ENCODE results near the gene TXNL4A. TPM values are rescaled to one million over a fixed set of nuclear protein-coding genes. Genes with fewer than 3 reads are reported as not detected.
A peak's percentile ranks its signal among the peaks of the same experiment; 100 is the strongest.

The TXNL4A gene
- total and polyA plus RNA-seq, 4 donors: 29.9 to 101 (median 85.2) TPM

DNA sequence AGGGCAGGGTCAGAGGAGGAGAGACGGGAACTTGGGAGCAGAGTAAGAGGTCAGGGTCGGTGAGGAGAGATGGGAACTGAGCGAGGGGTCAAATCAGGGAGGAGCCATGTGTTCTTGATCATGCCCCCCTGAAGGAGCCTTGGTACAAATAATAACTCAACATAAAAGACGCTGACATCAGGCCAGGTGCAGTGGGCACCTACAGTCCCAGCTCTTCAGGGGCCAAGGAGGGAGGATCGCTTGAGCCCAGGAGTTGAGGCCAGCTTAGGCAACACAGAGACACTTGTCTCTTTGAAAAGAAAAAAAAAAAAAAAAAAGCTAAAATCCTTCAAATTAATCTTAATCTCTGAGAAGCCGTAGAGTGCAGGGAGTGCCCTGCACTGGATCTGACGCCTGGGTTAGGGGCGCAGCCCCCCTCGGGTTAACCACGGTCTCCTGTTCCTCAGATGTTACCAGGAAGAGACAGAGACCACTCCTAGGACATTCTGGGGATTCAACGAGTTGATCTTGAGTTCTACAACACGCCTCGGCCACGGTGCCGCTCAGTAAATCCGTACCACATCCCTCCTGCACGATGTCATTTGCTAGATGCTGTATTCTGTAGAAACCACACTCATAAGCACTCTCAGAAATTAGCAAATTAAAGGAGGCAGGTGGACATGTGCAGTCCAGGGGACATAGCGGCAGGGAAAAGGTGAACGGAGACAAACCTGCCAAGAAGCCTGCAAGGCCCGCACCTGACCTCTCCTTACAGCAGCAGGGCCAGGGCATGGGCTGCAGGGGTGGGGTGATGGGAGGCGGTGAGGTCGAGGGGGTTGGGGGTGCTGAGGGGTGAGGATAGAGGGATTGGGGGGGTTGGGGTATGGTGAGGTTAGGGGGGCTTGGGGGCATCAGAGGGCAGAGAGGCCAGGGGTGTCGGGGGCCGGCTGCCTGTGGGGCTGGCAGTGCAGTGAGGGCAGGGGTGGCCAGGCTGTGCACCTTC is 66.1 kb downstream of the TXNL4A start:
- no peaks in the 10 kb centered on the region for H3K27me3 ChIP-seq (ENCODE audit: control insufficient read depth in 3 of 3, insufficient read depth in 3 of 3, low read length in 2 of 3)
- H3K27ac ChIP-seq (ENCODE audit: low read depth in 1 of 2, low read length in 1 of 2): no peak overlapping the region
- 96% methylated on average over 24 of the region's 24 CpGs for WGBS, 2 donors
- H3K4me1 ChIP-seq (ENCODE audit: control insufficient read depth in 5 of 5, insufficient read depth in 5 of 5, low read length in 5 of 5): peaks cover 0 to 8% (median 0%) of the 10 kb centered on the region in 5 donors
- ATAC-seq (ENCODE audit: insufficient read depth, low FRiP score) (no peak), DNase-seq (peak in 1 of 3 donors; percentile 3)
- H3K9me3 ChIP-seq (ENCODE audit: control insufficient read depth in 4 of 4, insufficient read depth in 3 of 4, low read length in 3 of 4): no peaks in the 10 kb centered on the region
- H3K4me3 ChIP-seq: no peak overlapping the region
- TF ChIP-seq, protein P1, sequence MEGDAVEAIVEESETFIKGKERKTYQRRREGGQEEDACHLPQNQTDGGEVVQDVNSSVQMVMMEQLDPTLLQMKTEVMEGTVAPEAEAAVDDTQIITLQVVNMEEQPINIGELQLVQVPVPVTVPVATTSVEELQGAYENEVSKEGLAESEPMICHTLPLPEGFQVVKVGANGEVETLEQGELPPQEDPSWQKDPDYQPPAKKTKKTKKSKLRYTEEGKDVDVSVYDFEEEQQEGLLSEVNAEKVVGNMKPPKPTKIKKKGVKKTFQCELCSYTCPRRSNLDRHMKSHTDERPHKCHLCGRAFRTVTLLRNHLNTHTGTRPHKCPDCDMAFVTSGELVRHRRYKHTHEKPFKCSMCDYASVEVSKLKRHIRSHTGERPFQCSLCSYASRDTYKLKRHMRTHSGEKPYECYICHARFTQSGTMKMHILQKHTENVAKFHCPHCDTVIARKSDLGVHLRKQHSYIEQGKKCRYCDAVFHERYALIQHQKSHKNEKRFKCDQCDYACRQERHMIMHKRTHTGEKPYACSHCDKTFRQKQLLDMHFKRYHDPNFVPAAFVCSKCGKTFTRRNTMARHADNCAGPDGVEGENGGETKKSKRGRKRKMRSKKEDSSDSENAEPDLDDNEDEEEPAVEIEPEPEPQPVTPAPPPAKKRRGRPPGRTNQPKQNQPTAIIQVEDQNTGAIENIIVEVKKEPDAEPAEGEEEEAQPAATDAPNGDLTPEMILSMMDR (IDR thresholded peaks at IDR 0.05; ENCODE audit: control extremely low read depth, extremely low read depth): no peak
- peaks cover 0 to 35% (median 10%) of the 10 kb centered on the region in 4 donors for H3K36me3 ChIP-seq (ENCODE audit: control insufficient read depth in 4 of 4, insufficient read depth in 4 of 4, low read length in 4 of 4)
- no peak overlapping the region for H3K9ac ChIP-seq (ENCODE audit: insufficient read depth in 1 of 2, low read length in 2 of 2)

Other genes starting within 250 kb of the TXNL4A start
- 1 to 10 TPM in 1 of 2 donors, under 1 TPM in 1; 0.80 to 1.7 TPM for gene KCNG2, start 190.6 kb downstream of the TXNL4A start, total RNA-seq
- gene KCNG2, start 190.6 kb downstream of the TXNL4A start, polyA plus RNA-seq: 1 to 10 TPM in 1 of 2 donors, under 1 TPM in 1; 0.16 to 1.8 TPM
- 10 to 100 TPM; 26.5 to 69.8 TPM for gene SLC66A2, start 36.9 kb downstream of the TXNL4A start, total RNA-seq
- gene SLC66A2, start 36.9 kb downstream of the TXNL4A start, polyA plus RNA-seq: 10 to 100 TPM; 54.9 to 71.8 TPM
- 10 to 100 TPM; 30.6 to 37.9 TPM for gene HSBP1L1, start 23.9 kb downstream of the TXNL4A start, total RNA-seq
- 10 to 100 TPM; 23.2 to 80.9 TPM for gene HSBP1L1, start 23.9 kb downstream of the TXNL4A start, polyA plus RNA-seq
- 10 to 100 TPM; 27.2 to 32.1 TPM for gene RBFA, start 45.9 kb upstream of the TXNL4A start, total RNA-seq
- gene RBFA, start 45.9 kb upstream of the TXNL4A start, polyA plus RNA-seq: 10 to 100 TPM; 16.1 to 19.5 TPM
- 10 to 100 TPM; 15.3 to 16.3 TPM for gene ADNP2, start 120.7 kb upstream of the TXNL4A start, total RNA-seq
- gene ADNP2, start 120.7 kb upstream of the TXNL4A start, polyA plus RNA-seq: 1 to 10 TPM; 4.9 to 8.8 TPM